SH-SY5Y (cell line): Measurements from ENCODE around the gene TBCE.

ENCODE experiments used
- GATA2 ChIP-seq: IDR thresholded peaks from 2 replicates; pipeline ENCODE4 v1.6.1; 2011; ENCODE audit warnings: mild to moderate bottlenecking, low read depth, low read length
- GATA3 ChIP-seq: IDR thresholded peaks from 2 replicates; pipeline ENCODE4 v1.6.1; 2011; ENCODE audit warnings: low read depth, mild to moderate bottlenecking, low read length, moderate library complexity

- TF ChIP-seq GATA2 (no peak), GATA3 (no peak)
These were observed 75.7 kb downstream of the TBCE start for GRCh38 chr1:235442788-235443429.
